Activated T-helper 17 cell treated with anti-CD3 and anti-CD28 coated beads, Interleukin-2, amount 50 U/mL, for 72 hours (primary cell): ENCODE results near the gene PLVAP. TPM values are rescaled to one million over a fixed set of nuclear protein-coding genes. Genes with fewer than 3 reads are reported as not detected.

Experiments
- ATAC-seq: fragments of 150-1000 bp; cut with Tn5 transposase; replicated peaks from 2 replicates; pipeline ENCODE4 v1.10.0; 2021; ENCODE audit warnings: mild to moderate bottlenecking, moderate library complexity
- H3K27ac Mint-ChIP-seq: one replicate; pipeline ENCODE4 v1.8.0; 2022; ENCODE audit warnings: mixed read lengths
- H3K27me3 Mint-ChIP-seq: one replicate; pipeline ENCODE4 v1.8.0; 2022; ENCODE audit warnings: mixed read lengths
- H3K36me3 Mint-ChIP-seq: one replicate; pipeline ENCODE4 v1.8.0; 2022; ENCODE audit warnings: low read depth, mild to moderate bottlenecking, mixed read lengths
- H3K4me1 Mint-ChIP-seq: one replicate; pipeline ENCODE4 v1.8.0; 2022; ENCODE audit warnings: mixed read lengths
- H3K4me3 Mint-ChIP-seq: one replicate; pipeline ENCODE4 v1.8.0; 2022; ENCODE audit warnings: mild to moderate bottlenecking, mixed read lengths
- H3K9me3 Mint-ChIP-seq: one replicate; pipeline ENCODE4 v1.8.0; 2022; ENCODE audit warnings: mixed read lengths
- total RNA-seq, 2 donors: library from RNA; stranded (reverse); gene quantifications; one replicate each; pipeline ENCODE4 v1.2.3, GENCODE V29; 2022

The PLVAP gene
- total RNA-seq = under 1 TPM in 1 of 2 donors, not detected in 1; 0.53 TPM

GRCh38 chr19:17376935-17377600 is at the start of gene PLVAP:
PLVAP (minus strand) TSS chr19:17377342; CDS start chr19:17377288, 54 bp downstream.
- H3K4me1 Mint-ChIP-seq = no peaks in the 10 kb centered on the region
- no peak for ATAC-seq
- no peak within 1 kb of the TSS for H3K4me3 Mint-ChIP-seq
- no peaks in the 10 kb centered on the region for H3K9me3 Mint-ChIP-seq
- peaks cover 4% of the 10 kb centered on the region for H3K27me3 Mint-ChIP-seq
- no peak within 1 kb of the TSS for H3K27ac Mint-ChIP-seq
- no peaks in the 10 kb centered on the region for H3K36me3 Mint-ChIP-seq

- H3K36me3 Mint-ChIP-seq = peaks cover 14% of the 10 kb centered on the region
- no peaks in the 10 kb centered on the region for H3K9me3 Mint-ChIP-seq
- peak; percentile 45 for ATAC-seq
- no peaks in the 10 kb centered on the region for H3K27me3 Mint-ChIP-seq
- no peak overlapping the region for H3K4me3 Mint-ChIP-seq
- H3K4me1 Mint-ChIP-seq = peaks cover 5% of the 10 kb centered on the region
- H3K27ac Mint-ChIP-seq = no peak overlapping the region
Measured at GRCh38 chr19:17424743-17425365, 47.7 kb upstream of the PLVAP start.

GRCh38 chr19:17423429-17424208 is 46.5 kb upstream of the PLVAP start:
- Mint-ChIP-seq H3K27ac (no peak overlapping the region), H3K4me1 (peaks cover 5% of the 10 kb centered on the region), H3K9me3 (no peaks in the 10 kb centered on the region), H3K27me3 (no peaks in the 10 kb centered on the region), H3K36me3 (peaks cover 14% of the 10 kb centered on the region), H3K4me3 (no peak overlapping the region)
- ATAC-seq = no peak

- peaks cover 5% of the 10 kb centered on the region for H3K4me1 Mint-ChIP-seq
- ATAC-seq = no peak
- peaks cover 17% of the 10 kb centered on the region for H3K36me3 Mint-ChIP-seq
- no peaks in the 10 kb centered on the region for H3K27me3 Mint-ChIP-seq
- no peaks in the 10 kb centered on the region for H3K9me3 Mint-ChIP-seq
- no peak overlapping the region for H3K27ac Mint-ChIP-seq
- H3K4me3 Mint-ChIP-seq = no peak overlapping the region
Measured at GRCh38 chr19:17421942-17422341, 44.8 kb upstream of the PLVAP start.

- H3K36me3 Mint-ChIP-seq = peaks cover 25% of the 10 kb centered on the region
- peaks cover 5% of the 10 kb centered on the region for H3K4me1 Mint-ChIP-seq
- ATAC-seq = peak; percentile 31
- H3K27ac Mint-ChIP-seq = peak overlapping the region; percentile 63
- peak overlapping the region; percentile 97 for H3K4me3 Mint-ChIP-seq
- H3K27me3 Mint-ChIP-seq = no peaks in the 10 kb centered on the region
- no peaks in the 10 kb centered on the region for H3K9me3 Mint-ChIP-seq
Measured at GRCh38 chr19:17420475-17420924, 43.4 kb upstream of the PLVAP start.

GRCh38 chr19:17419621-17420474 is 42.7 kb upstream of the PLVAP start, which contains the start of gene MVB12A:
MVB12A (plus strand) TSS chr19:17420047; CDS start chr19:17420136, 89 bp downstream.
- peak within 1 kb of the TSS; percentile 91 for H3K27ac Mint-ChIP-seq
- peak within 1 kb of the TSS; percentile 97 for H3K4me3 Mint-ChIP-seq
- ATAC-seq = peak; percentile 97
- peaks cover 5% of the 10 kb centered on the region for H3K4me1 Mint-ChIP-seq
- H3K9me3 Mint-ChIP-seq = no peaks in the 10 kb centered on the region
- no peaks in the 10 kb centered on the region for H3K27me3 Mint-ChIP-seq
- H3K36me3 Mint-ChIP-seq = peaks cover 32% of the 10 kb centered on the region

- Mint-ChIP-seq H3K9me3 (no peaks in the 10 kb centered on the region), H3K4me3 (peak overlapping the region; percentile 97), H3K27ac (peak overlapping the region; percentile 91), H3K27me3 (no peaks in the 10 kb centered on the region), H3K4me1 (peaks cover 5% of the 10 kb centered on the region), H3K36me3 (peaks cover 38% of the 10 kb centered on the region)
- no peak for ATAC-seq
Measured at GRCh38 chr19:17419154-17419620, 42.0 kb upstream of the PLVAP start.

GRCh38 chr19:17418710-17419109 is 41.6 kb upstream of the PLVAP start:
- Mint-ChIP-seq H3K4me3 (peak overlapping the region; percentile 97), H3K36me3 (peaks cover 43% of the 10 kb centered on the region), H3K27me3 (no peaks in the 10 kb centered on the region), H3K9me3 (no peaks in the 10 kb centered on the region), H3K27ac (no peak overlapping the region), H3K4me1 (peaks cover 5% of the 10 kb centered on the region)
- no peak for ATAC-seq

- Mint-ChIP-seq H3K36me3 (peaks cover 55% of the 10 kb centered on the region), H3K4me1 (no peaks in the 10 kb centered on the region), H3K9me3 (no peaks in the 10 kb centered on the region), H3K4me3 (no peak overlapping the region), H3K27me3 (no peaks in the 10 kb centered on the region), H3K27ac (no peak overlapping the region)
- no peak for ATAC-seq
Measured at GRCh38 chr19:17415121-17415520, 38.0 kb upstream of the PLVAP start.

GRCh38 chr19:17414097-17414496 is 37.0 kb upstream of the PLVAP start:
- H3K4me3 Mint-ChIP-seq = no peak overlapping the region
- no peaks in the 10 kb centered on the region for H3K9me3 Mint-ChIP-seq
- H3K36me3 Mint-ChIP-seq = peaks cover 61% of the 10 kb centered on the region
- ATAC-seq = no peak
- no peaks in the 10 kb centered on the region for H3K4me1 Mint-ChIP-seq
- no peaks in the 10 kb centered on the region for H3K27me3 Mint-ChIP-seq
- no peak overlapping the region for H3K27ac Mint-ChIP-seq

- Mint-ChIP-seq H3K27ac (peak overlapping the region; percentile 36), H3K4me1 (peaks cover 8% of the 10 kb centered on the region), H3K4me3 (no peak overlapping the region), H3K36me3 (peaks cover 64% of the 10 kb centered on the region), H3K9me3 (no peaks in the 10 kb centered on the region), H3K27me3 (no peaks in the 10 kb centered on the region)
- no peak for ATAC-seq
Measured at GRCh38 chr19:17411801-17412200, 34.7 kb upstream of the PLVAP start.

- H3K9me3 Mint-ChIP-seq = no peaks in the 10 kb centered on the region
- no peaks in the 10 kb centered on the region for H3K27me3 Mint-ChIP-seq
- peaks cover 14% of the 10 kb centered on the region for H3K4me1 Mint-ChIP-seq
- H3K4me3 Mint-ChIP-seq = no peak overlapping the region
- H3K36me3 Mint-ChIP-seq = peaks cover 59% of the 10 kb centered on the region
- ATAC-seq = no peak
- H3K27ac Mint-ChIP-seq = no peak overlapping the region
Measured at GRCh38 chr19:17409990-17410389, 32.8 kb upstream of the PLVAP start.

GRCh38 chr19:17406887-17407196 is 29.7 kb upstream of the PLVAP start:
- Mint-ChIP-seq H3K4me1 (peaks cover 24% of the 10 kb centered on the region), H3K9me3 (no peaks in the 10 kb centered on the region), H3K27me3 (no peaks in the 10 kb centered on the region), H3K27ac (peak overlapping the region; percentile 73), H3K4me3 (peak overlapping the region; percentile 89), H3K36me3 (peaks cover 56% of the 10 kb centered on the region)
- no peak for ATAC-seq
